B cell (primary cell): ENCODE results near the gene KCNQ5. TPM values are rescaled to one million over a fixed set of nuclear protein-coding genes. Genes with fewer than 3 reads are reported as not detected.

Experiments used
- ATAC-seq: fragments of 200-7000 bp; cut with Tn5 transposase; one replicate; pipeline ENCODE4 v1.10.0; 2021; ENCODE audit warnings: low read depth, mild to moderate bottlenecking, moderate number of reproducible peaks, moderate library complexity
- CTCF ChIA-PET: fragments of 350-600 bp; sonication (Branson Sonifier 250); formaldehyde crosslinking; loops from one replicate; lab custom pipeline; 2021; ENCODE audit warnings: antibody characterized with exemption, inconsistent platforms; lab: Charles Lee
- POLR2A ChIA-PET: fragments of 350-600 bp; sonication (Branson Sonifier 250); formaldehyde crosslinking; loops from one replicate; lab custom pipeline; 2021; ENCODE audit warnings: antibody characterized with exemption; lab: Charles Lee
- DNase-seq: peaks from one replicate; pipeline ENCODE4 v3.0.0; 2013
- H2AFZ ChIP-seq: 2 replicates; pipeline ENCODE4 v1.6.1; 2012; ENCODE audit warnings: mild to moderate bottlenecking, low read depth, low read length; ENCODE audit not compliant: insufficient read depth, poor library complexity, severe bottlenecking
- H3K27ac ChIP-seq, 2 donors: 1 replicate in 1 of 2; 2 replicates in 1 of 2; pipeline ENCODE4 v1.5.1; 2012 to 2013; ENCODE audit warnings: low read length in 2 of 2, mild to moderate bottlenecking in 2 of 2, moderate library complexity in 1 of 2
- H3K27me3 ChIP-seq, 4 experiments: fragments of 200-600 bp in 1 of 4; sonication (generic) in 1 of 4; replicated peaks in 1 of 4; 1 replicate in 2 of 4; 2 replicates in 2 of 4; pipeline versions ENCODE4 v1.6.1 to v1.7.0; 2013 to 2016; ENCODE audit warnings: low read length in 3 of 4, mild to moderate bottlenecking in 2 of 4, mixed read lengths in 1 of 4, moderate library complexity in 1 of 4; ENCODE audit not compliant: insufficient read depth in 4 of 4, control insufficient read depth in 3 of 4; ENCODE audit errors: control extremely low read depth in 1 of 4
- H3K36me3 ChIP-seq, 2 experiments: replicated peaks in 1 of 2; 1 replicate in 1 of 2; 2 replicates in 1 of 2; pipeline versions ENCODE4 v1.6.1 to v1.7.1; 2013; ENCODE audit warnings: low read length in 1 of 2; ENCODE audit not compliant: insufficient read depth in 2 of 2, control insufficient read depth in 1 of 2; ENCODE audit errors: control extremely low read depth in 1 of 2, extremely low read depth in 1 of 2
- H3K4me1 ChIP-seq, 2 donors: fragments of 200-600 bp in 1 of 2; sonication (generic) in 1 of 2; 1 replicate in 1 of 2; 2 replicates in 1 of 2; pipeline versions ENCODE4 v1.5.1 to v1.6.1; 2013 to 2017; ENCODE audit warnings: low read length in 2 of 2; ENCODE audit not compliant: control insufficient read depth in 2 of 2, insufficient read depth in 2 of 2
- H3K4me2 ChIP-seq: replicated peaks from 2 replicates; pipeline ENCODE3; 2012; ENCODE audit warnings: mild to moderate bottlenecking, low read depth, low read length; ENCODE audit not compliant: poor library complexity, severe bottlenecking
- H3K4me3 ChIP-seq, 5 experiments: fragments of 200-600 bp in 1 of 5; sonication (generic) in 1 of 5; 1 replicate in 3 of 5; 2 replicates in 2 of 5; pipeline versions ENCODE4 v1.5.1 to v1.7.0; 2011 to 2016; ENCODE audit warnings: low read length in 4 of 5, mild to moderate bottlenecking in 4 of 5, low read depth in 2 of 5, control low read depth in 1 of 5, moderate library complexity in 1 of 5; ENCODE audit not compliant: insufficient read depth in 1 of 5; ENCODE audit errors: control extremely low read depth in 1 of 5, extremely low read depth in 1 of 5
- H3K79me2 ChIP-seq: fragments of 200-600 bp; sonication (generic); one replicate; pipeline ENCODE4 v1.6.0; 2016; ENCODE audit warnings: low read length; ENCODE audit not compliant: control insufficient read depth, insufficient read depth
- H3K9ac ChIP-seq: fragments of 200-600 bp; sonication (generic); 2 replicates; pipeline ENCODE4 v1.6.1; 2017; ENCODE audit warnings: mild to moderate bottlenecking, low read length, moderate library complexity
- H3K9me3 ChIP-seq, 3 donors: one replicate each; pipeline versions ENCODE4 v1.6.1 to v1.7.1; 2013; ENCODE audit warnings: low read length in 2 of 3; ENCODE audit not compliant: control insufficient read depth in 2 of 3, insufficient read depth in 1 of 3; ENCODE audit errors: control extremely low read depth in 1 of 3
- H4K20me1 ChIP-seq: 2 replicates; pipeline ENCODE4 v1.6.0; 2012; ENCODE audit warnings: mild to moderate bottlenecking, low read length; ENCODE audit not compliant: insufficient read depth, control insufficient read depth, poor library complexity, severe bottlenecking
- H3K27ac Mint-ChIP-seq: one replicate; pipeline ENCODE4 v1.8.0; 2021; ENCODE audit warnings: mixed read lengths
- H3K27me3 Mint-ChIP-seq: one replicate; pipeline ENCODE4 v1.8.0; 2021; ENCODE audit warnings: mixed read lengths
- H3K4me1 Mint-ChIP-seq: one replicate; pipeline ENCODE4 v1.8.0; 2021; ENCODE audit warnings: mixed read lengths
- H3K4me3 Mint-ChIP-seq: one replicate; pipeline ENCODE4 v1.8.0; 2021; ENCODE audit warnings: mixed read lengths
- H3K9me3 Mint-ChIP-seq: one replicate; pipeline ENCODE4 v1.8.0; 2022; ENCODE audit warnings: mixed read lengths; ENCODE audit not compliant: insufficient read depth
- CTCF ChIP-seq: fragments of 200-600 bp; IDR thresholded peaks from one replicate; pipeline ENCODE4 v1.8.0; 2022; ENCODE audit warnings: antibody characterized with exemption, mild to moderate bottlenecking
- EZH2 ChIP-seq: IDR thresholded peaks from 2 replicates; pipeline ENCODE4 v1.6.1; 2012; ENCODE audit warnings: borderline replicate concordance, low read depth, mild to moderate bottlenecking, moderate library complexity, low read length; ENCODE audit not compliant: insufficient read depth, poor library complexity, severe bottlenecking
- WGBS: methylation state at CpG from one replicate; pipeline ENCODE4 v1.1.5; 2013; ENCODE audit warnings: missing lambda C conversion rate; ENCODE audit not compliant: insufficient coverage; 5-methylcytosine and 5-hydroxymethylcytosine counted together
- intact Hi-C: fragments of 100-400 bp; cut with micrococcal nuclease; formaldehyde crosslinking; loops from one replicate; pipeline ENCODE4 v1.10.0; 2022
- polyA plus RNA-seq: library from polyadenylated mRNA; depleted of rRNA; stranded (reverse); fragments of >200 nt; gene quantifications from 2 replicates; pipeline ENCODE4 v1.2.3, GENCODE V29; 2012
- total RNA-seq, 2 donors: library from RNA; stranded (reverse); fragments of 120-200 nt in 1 of 2; gene quantifications; 1 replicate in 1 of 2; 2 replicates in 1 of 2; pipeline versions ENCODE4 v1.2.3 to v1.2.4, GENCODE V29; 2013 to 2022

Gene KCNQ5
- total and polyA plus RNA-seq, 2 donors (not counting 1 experiment from before 2014, with no cell fraction given): 2.3 to 9.4 TPM

- DNase-seq (no peak), ATAC-seq (no peak)
- Histone ChIP-seq H3K4me3 (no peak overlapping the region), H3K4me1 (no peaks in the 10 kb centered on the region), H3K27me3 (no peaks in the 10 kb centered on the region), H3K9ac (no peak overlapping the region), H4K20me1 (no peaks in the 10 kb centered on the region), H3K9me3 (no peaks in the 10 kb centered on the region), H3K36me3 (peaks cover 0 to 1% of the 10 kb centered on the region in 2 experiments), H2AFZ (no peak overlapping the region), H3K27ac (no peak overlapping the region), H3K79me2 (peaks cover 11% of the 10 kb centered on the region), H3K4me2 (peak overlapping the region; percentile 17)
- WGBS: 0% methylated on average over 1 of the region's 1 CpG
- ChIA-PET POLR2A (no interaction called here), CTCF (no interaction called here)
- TF ChIP-seq EZH2: no peak
- no peak for TF ChIP-seq CTCF
- H3K27ac Mint-ChIP-seq: no peak overlapping the region
- no peak overlapping the region for H3K4me3 Mint-ChIP-seq
- peaks cover 2% of the 10 kb centered on the region for H3K4me1 Mint-ChIP-seq
- H3K27me3 Mint-ChIP-seq: no peaks in the 10 kb centered on the region
- intact Hi-C loops: loop anchor here (5.0 kb wide), 1 partner anchor 126 kb away; the partner anchor contains the start of gene KCNQ5
- no peaks in the 10 kb centered on the region for H3K9me3 Mint-ChIP-seq
Measured at GRCh38 chr6:72748759-72749158, 126.9 kb downstream of the KCNQ5 start.

GRCh38 chr6:72755752-72756151, 133.9 kb downstream of the KCNQ5 start:
- no peak overlapping the region for H2AFZ ChIP-seq
- intact Hi-C loops: loop anchor here (2.0 kb wide), 1 partner anchor 15 kb away; no protein-coding TSS in a partner anchor
- ChIA-PET POLR2A (no interaction called here), CTCF (no interaction called here)
- H3K4me3 ChIP-seq: no peak overlapping the region
- no peak for TF ChIP-seq EZH2
- TF ChIP-seq CTCF: no peak
- no peaks in the 10 kb centered on the region for H3K9me3 ChIP-seq
- H3K36me3 ChIP-seq: peaks cover 0 to 1% of the 10 kb centered on the region in 2 experiments
- DNase-seq (no peak), ATAC-seq (no peak)
- Mint-ChIP-seq H3K9me3 (no peaks in the 10 kb centered on the region), H3K27ac (no peak overlapping the region), H3K4me3 (no peak overlapping the region), H3K4me1 (peaks cover 2% of the 10 kb centered on the region), H3K27me3 (no peaks in the 10 kb centered on the region)
- no CpG with 5 or more reads among the region's 2 CpGs for WGBS
- no peak overlapping the region for H3K27ac ChIP-seq
- H3K4me2 ChIP-seq: no peak overlapping the region
- H4K20me1 ChIP-seq: no peaks in the 10 kb centered on the region
- no peaks in the 10 kb centered on the region for H3K27me3 ChIP-seq
- no peaks in the 10 kb centered on the region for H3K4me1 ChIP-seq
- H3K9ac ChIP-seq: no peak overlapping the region
- H3K79me2 ChIP-seq: peaks cover 19% of the 10 kb centered on the region
